ENCODE results near the gene MED8. TPM values are rescaled to one million over a fixed set of nuclear protein-coding genes. Genes with fewer than 3 reads are reported as not detected.

Gene MED8
- 10 to 100 TPM; 15.4 to 18.2 (median 17.2) TPM for total RNA-seq
- 10 to 100 TPM; 22.3 to 44.5 (median 27.4) TPM for polyA plus RNA-seq
- long read RNA-seq, donor 1, transcript MED8-203 (7 exons, 1,924 nt) = major isoform, 12 of 15 reads
- long read RNA-seq, donor 1, partial matches to known transcripts = 0 of 15 reads
- long read RNA-seq, donor 1, other reads (novel, unspliced or antisense) = 3 of 15 reads
- long read RNA-seq, donor 2, transcript MED8-203 (7 exons, 1,924 nt) = major isoform, 40 of 51 reads
- long read RNA-seq, donor 2, partial matches to known transcripts = 2 of 51 reads
- long read RNA-seq, donor 2, other reads (novel, unspliced or antisense) = 8 of 51 reads

GRCh38 chr1:43389326-43390313, at the start of gene MED8, which contains the start of gene SZT2:
Gene MED8, minus strand, starts transcription at chr1:43389800. Its CDS starts 36 bp downstream, at chr1:43389764.
Gene SZT2, plus strand, starts transcription at chr1:43389899. Its CDS starts 70 bp downstream, at chr1:43389969.
- WGBS, 3 donors = 0 to 1% (median 0%) methylated on average over 56 to 65 of the region's 65 CpGs
- no peaks in the 10 kb centered on the region for H3K9me3 ChIP-seq
- intact Hi-C loops (cut with DNase I) = loop anchor here in 1 of 2 donors (10.0 kb wide), 1 partner anchor 165 kb away; no protein-coding TSS in a partner anchor
- peaks cover 29% of the 10 kb centered on the region for H3K4me1 ChIP-seq
- peak; percentile 99 to 100 (median 100) for ATAC-seq
- H3K4me3 ChIP-seq = peak within 1 kb of the TSS; percentile 91
- peaks cover 19 to 50% of the 10 kb centered on the region in 2 donors for H3K36me3 ChIP-seq (ENCODE audit: insufficient read depth in 1 of 2, low read depth in 1 of 2)
- H3K27ac ChIP-seq = peak within 1 kb of the TSS; percentile 90
- TF ChIP-seq CTCF (IDR thresholded peaks at IDR 0.05) = no peak
- DNase-seq = peak; percentile 95 to 97
- no peaks in the 10 kb centered on the region for H3K27me3 ChIP-seq (ENCODE audit: insufficient read depth in 3 of 3, low read length in 2 of 3)

GRCh38 chr1:43438953-43439581, 49.5 kb upstream of the MED8 start:
- 89 to 92% (median 90%) methylated on average over 10 of the region's 10 CpGs for WGBS, 3 donors
- Histone ChIP-seq H3K27ac (no peak overlapping the region), H3K4me3 (no peak overlapping the region), H3K27me3 (ENCODE audit: insufficient read depth in 3 of 3, low read length in 2 of 3) (no peaks in the 10 kb centered on the region), H3K9me3 (no peaks in the 10 kb centered on the region), H3K36me3 (ENCODE audit: insufficient read depth in 1 of 2, low read depth in 1 of 2) (peaks cover 10 to 88% of the 10 kb centered on the region in 2 donors), H3K4me1 (no peaks in the 10 kb centered on the region)
- intact Hi-C loops (cut with DNase I) = no loop called here
- ATAC-seq = no peak
- no peak for DNase-seq
- no peak for TF ChIP-seq CTCF (IDR thresholded peaks at IDR 0.05)

GRCh38 chr1:43438576-43438952, 49.0 kb upstream of the MED8 start:
- DNase-seq (no peak), ATAC-seq (no peak)
- no peaks in the 10 kb centered on the region for H3K27me3 ChIP-seq (ENCODE audit: insufficient read depth in 3 of 3, low read length in 2 of 3)
- no peaks in the 10 kb centered on the region for H3K4me1 ChIP-seq
- WGBS, 3 donors = 92 to 98% (median 94%) methylated on average over 8 of the region's 8 CpGs
- peaks cover 10 to 88% of the 10 kb centered on the region in 2 donors for H3K36me3 ChIP-seq (ENCODE audit: insufficient read depth in 1 of 2, low read depth in 1 of 2)
- TF ChIP-seq CTCF (IDR thresholded peaks at IDR 0.05) = no peak
- no peaks in the 10 kb centered on the region for H3K9me3 ChIP-seq
- intact Hi-C loops (cut with DNase I) = no loop called here
- no peak overlapping the region for H3K4me3 ChIP-seq
- no peak overlapping the region for H3K27ac ChIP-seq

GRCh38 chr1:43438006-43438405, 48.4 kb upstream of the MED8 start:
- peaks cover 10 to 88% of the 10 kb centered on the region in 2 donors for H3K36me3 ChIP-seq (ENCODE audit: insufficient read depth in 1 of 2, low read depth in 1 of 2)
- no peak for TF ChIP-seq CTCF (IDR thresholded peaks at IDR 0.05)
- H3K4me3 ChIP-seq = no peak overlapping the region
- intact Hi-C loops (cut with DNase I) = no loop called here
- H3K27ac ChIP-seq = no peak overlapping the region
- DNase-seq = no peak
- no peaks in the 10 kb centered on the region for H3K4me1 ChIP-seq
- no peak for ATAC-seq
- H3K27me3 ChIP-seq (ENCODE audit: insufficient read depth in 3 of 3, low read length in 2 of 3) = no peaks in the 10 kb centered on the region
- WGBS, 3 donors = 79 to 92% (median 88%) methylated on average over 3 of the region's 3 CpGs
- H3K9me3 ChIP-seq = no peaks in the 10 kb centered on the region

All from psoas muscle (tissue), 8 donors.